AG09309 (cell line): Measurements from ENCODE around the gene CD63.
"Not testable (repeated sequence)": the region's sequence is repeated elsewhere in the genome, so short reads cannot be mapped to it uniquely, and the experiment has no call there.

Source experiments
- DNase-seq: peaks from one replicate; pipeline ENCODE4 v3.0.0-alpha.2; 2010; ENCODE audit warnings: low read depth
- H3K4me3 ChIP-seq: 2 replicates; pipeline ENCODE4 v1.5.1; 2011; ENCODE audit warnings: mild to moderate bottlenecking, low read depth, low read length, moderate library complexity; ENCODE audit not compliant: control insufficient read depth
- TF ChIP-seq, protein P1 (sequence below): IDR thresholded peaks from 2 replicates; pipeline ENCODE4 v1.5.1; 2011; ENCODE audit warnings: mild to moderate bottlenecking, low read depth, low read length, inconsistent platforms; ENCODE audit not compliant: insufficient read depth, control insufficient read depth; ENCODE audit errors: missing control alignments

Gene CD63

DNA sequence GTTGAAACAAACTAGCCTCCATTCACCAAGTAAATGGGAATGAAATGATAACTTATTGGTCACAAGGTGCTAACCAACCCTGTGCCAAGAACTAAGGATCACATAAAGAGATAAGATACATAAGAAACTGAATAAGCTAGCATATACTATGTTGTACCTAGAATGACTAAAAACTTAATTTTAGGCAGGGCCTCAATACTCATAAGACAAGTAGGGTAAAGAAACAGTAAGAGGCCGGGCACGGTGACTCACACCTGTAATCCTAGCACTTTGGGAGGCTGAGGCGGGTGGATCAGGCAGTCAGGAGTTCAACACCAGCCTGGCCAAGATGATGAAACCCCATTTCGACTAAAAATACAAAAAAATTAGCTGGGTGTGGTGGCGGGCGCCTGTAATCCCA, 31.9 kb upstream of the CD63 start:
- TF ChIP-seq, protein P1, sequence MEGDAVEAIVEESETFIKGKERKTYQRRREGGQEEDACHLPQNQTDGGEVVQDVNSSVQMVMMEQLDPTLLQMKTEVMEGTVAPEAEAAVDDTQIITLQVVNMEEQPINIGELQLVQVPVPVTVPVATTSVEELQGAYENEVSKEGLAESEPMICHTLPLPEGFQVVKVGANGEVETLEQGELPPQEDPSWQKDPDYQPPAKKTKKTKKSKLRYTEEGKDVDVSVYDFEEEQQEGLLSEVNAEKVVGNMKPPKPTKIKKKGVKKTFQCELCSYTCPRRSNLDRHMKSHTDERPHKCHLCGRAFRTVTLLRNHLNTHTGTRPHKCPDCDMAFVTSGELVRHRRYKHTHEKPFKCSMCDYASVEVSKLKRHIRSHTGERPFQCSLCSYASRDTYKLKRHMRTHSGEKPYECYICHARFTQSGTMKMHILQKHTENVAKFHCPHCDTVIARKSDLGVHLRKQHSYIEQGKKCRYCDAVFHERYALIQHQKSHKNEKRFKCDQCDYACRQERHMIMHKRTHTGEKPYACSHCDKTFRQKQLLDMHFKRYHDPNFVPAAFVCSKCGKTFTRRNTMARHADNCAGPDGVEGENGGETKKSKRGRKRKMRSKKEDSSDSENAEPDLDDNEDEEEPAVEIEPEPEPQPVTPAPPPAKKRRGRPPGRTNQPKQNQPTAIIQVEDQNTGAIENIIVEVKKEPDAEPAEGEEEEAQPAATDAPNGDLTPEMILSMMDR, result no peak
- DNase-seq, result no peak

DNA sequence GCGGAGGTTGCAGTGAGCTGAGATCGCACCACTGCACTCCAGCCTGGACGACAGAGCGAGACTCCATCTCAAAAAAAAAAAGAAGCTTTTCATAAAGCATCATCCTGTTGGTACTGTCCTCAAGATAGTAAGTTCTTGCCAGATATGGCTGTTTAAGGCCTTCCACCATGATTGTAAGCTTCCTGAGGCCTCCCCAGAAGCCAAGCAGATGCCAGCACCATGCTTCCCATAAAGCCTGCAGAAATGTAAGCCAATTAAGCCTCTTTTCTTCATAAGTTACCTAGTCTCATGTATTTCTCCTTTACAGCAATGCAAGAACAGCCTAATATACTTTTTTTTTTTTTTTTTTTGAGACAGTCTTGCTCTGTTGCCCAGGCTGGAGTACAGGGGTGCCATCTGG, 29.8 kb upstream of the CD63 start:
- not testable (repeated sequence) for DNase-seq, H3K4me3 ChIP-seq

More for the DNA sequence above, 31.9 kb upstream of the CD63 start:
- no peak overlapping the region for H3K4me3 ChIP-seq

DNA sequence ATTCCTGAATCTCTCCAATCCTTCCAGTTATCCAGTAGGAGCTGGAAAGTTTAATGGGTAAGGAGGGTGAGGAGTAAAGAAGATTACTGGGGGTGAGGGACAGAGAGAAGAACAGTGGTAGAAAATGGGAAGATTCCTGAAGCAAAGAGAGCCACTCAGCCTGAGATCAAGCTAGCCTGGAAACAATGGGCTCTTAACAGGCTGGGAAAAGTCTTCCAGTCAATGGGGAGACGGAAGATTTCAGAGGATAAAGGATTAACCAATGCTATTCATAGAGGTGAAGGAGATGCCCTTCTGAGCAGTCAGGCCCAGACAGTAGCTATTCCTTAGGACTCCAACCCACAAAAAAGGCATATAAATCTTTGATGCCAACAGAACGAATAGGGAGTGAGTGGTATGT, 28.9 kb upstream of the CD63 start:
- DNase-seq, result no peak
- TF ChIP-seq, protein P1, result no peak
- no peak overlapping the region for H3K4me3 ChIP-seq

DNA sequence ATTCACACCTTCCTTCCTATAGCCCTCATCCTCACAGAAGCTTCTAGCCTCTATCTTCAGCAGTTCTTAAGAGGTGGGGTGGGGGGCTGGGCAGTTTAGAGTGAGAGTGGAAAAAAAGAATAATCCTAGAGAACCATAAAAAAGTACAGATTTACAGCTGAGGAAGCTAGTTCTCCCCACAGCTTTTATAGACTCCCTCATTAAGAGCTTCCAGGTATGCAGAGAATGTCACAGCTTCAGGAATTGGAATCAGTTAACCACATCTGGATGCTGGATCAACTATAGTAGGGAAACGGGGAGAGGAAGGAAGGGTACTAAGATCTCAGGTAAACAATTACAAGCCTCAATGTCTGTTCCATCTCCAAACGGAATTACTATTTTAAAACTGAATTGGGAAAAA, 26.4 kb upstream of the CD63 start:
- H3K4me3 ChIP-seq, result no peak overlapping the region
- TF ChIP-seq, protein P1, result no peak
- DNase-seq, result no peak

DNA sequence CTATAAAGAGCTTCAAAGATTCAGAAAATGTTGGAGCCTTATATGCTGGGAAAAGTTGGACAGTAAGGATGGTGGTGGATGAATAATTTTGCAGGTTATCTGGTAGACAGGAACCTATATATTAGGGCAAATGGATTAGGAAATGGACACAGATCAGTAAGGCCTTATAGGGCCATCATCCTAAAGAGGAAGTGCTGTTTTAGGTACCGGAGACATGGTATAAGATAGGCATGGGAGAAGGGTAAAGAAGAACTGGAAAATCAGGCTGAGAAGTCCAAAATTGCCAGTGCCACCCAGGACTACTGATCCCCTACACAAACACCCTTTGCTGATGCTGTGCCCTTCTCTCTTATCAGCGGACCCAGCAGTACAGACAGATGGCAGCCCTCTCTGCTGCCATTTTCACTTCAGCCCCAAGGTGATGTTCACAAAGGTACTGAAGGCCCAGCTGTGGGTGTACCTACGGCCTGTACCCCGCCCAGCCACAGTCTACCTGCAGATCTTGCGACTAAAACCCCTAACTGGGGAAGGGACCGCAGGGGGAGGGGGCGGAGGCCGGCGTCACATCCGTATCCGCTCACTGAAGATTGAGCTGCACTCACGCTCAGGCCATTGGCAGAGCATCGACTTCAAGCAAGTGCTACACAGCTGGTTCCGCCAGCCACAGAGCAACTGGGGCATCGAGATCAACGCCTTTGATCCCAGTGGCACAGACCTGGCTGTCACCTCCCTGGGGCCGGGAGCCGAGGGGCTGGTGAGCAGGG, 19.6 kb upstream of the CD63 start:
- TF ChIP-seq, protein P1, result no peak
- H3K4me3 ChIP-seq, result no peak overlapping the region
- DNase-seq, result no peak

DNA sequence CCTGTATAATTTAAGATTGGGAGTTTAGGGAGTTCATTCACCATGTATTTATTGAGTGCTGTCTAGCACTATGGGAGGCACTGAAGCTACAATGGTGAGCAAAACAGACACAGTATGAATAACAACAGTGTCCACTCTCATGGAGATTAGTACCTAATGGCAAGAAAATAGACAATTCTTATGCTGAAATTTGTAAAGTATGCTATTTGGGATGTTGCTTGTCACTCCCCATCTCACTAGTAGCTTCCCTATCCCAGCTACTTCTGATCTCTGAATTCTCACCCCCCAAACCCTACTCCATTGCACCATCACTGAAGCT, 18.1 kb upstream of the CD63 start:
- H3K4me3 ChIP-seq, result no peak overlapping the region
- TF ChIP-seq, protein P1, result no peak
- DNase-seq, result no peak

DNA sequence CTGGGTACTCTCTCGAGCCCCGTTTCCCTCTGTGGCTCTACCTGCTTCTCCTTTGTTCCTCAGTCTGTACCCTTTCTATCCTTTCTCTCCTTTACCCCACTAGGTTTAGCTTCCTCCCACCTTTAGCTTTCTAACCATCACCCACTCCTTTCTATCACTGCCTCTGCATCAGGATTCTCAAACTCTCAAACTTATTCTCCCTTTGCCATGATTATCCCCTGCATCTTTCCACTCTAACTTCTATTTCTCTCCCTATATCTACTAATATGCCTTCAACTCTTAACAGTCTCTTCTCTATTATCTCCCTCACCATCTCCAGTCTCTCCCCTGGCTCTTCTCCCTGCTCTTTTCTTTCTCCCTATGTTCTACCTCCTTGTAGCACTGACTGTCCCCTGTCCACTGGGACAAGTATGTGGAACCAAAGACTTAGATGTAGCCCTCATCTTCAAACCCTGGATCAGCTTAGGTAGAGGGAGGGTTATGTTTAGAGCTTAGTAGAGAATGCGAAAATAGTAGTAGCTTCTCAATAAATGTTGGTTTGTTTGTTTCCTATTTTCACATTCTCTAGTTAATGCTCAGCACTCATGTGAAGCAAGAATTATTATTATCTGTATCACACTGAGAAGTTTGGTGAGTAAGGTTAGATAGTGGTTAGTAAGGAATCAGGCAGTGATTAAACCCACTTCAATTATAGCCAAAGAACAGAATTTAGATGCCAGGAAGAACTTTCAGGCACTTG, 17.5 kb upstream of the CD63 start:
- DNase-seq, result no peak
- TF ChIP-seq, protein P1, result no peak
- no peak overlapping the region for H3K4me3 ChIP-seq
